ENCODE results near the gene TMEM69. TPM values are rescaled to one million over a fixed set of nuclear protein-coding genes. Genes with fewer than 3 reads are reported as not detected.

Gene TMEM69
- total RNA-seq = 10 to 100 TPM; 16.8 to 37.2 (median 26.3) TPM
- polyA plus RNA-seq = 10 to 100 TPM in 2 of 3 donors, 1 to 10 TPM in 1; 9.3 to 53.1 (median 16.8) TPM
- long read RNA-seq, donor 1, transcript TMEM69-201 (3 exons, 2,439 nt) = major isoform, 15 of 25 reads
- long read RNA-seq, donor 1, partial matches to known transcripts = 9 of 25 reads
- long read RNA-seq, donor 1, other reads (novel, unspliced or antisense) = 0 of 25 reads
- long read RNA-seq, donor 2, transcript TMEM69-201 (3 exons, 2,439 nt) = major isoform, 9 of 16 reads
- long read RNA-seq, donor 2, partial matches to known transcripts = 6 of 16 reads
- long read RNA-seq, donor 2, other reads (novel, unspliced or antisense) = 0 of 16 reads
- long read RNA-seq, donor 3, transcript TMEM69-201 (3 exons, 2,439 nt) = major isoform, 7 of 9 reads
- long read RNA-seq, donor 3, partial matches to known transcripts = 0 of 9 reads
- long read RNA-seq, donor 3, other reads (novel, unspliced or antisense) = 0 of 9 reads
- long read RNA-seq, donor 4, transcript TMEM69-201 (3 exons, 2,439 nt) = major isoform, 18 of 26 reads
- long read RNA-seq, donor 4, partial matches to known transcripts = 2 of 26 reads
- long read RNA-seq, donor 4, other reads (novel, unspliced or antisense) = 5 of 26 reads
- long read RNA-seq, donor 5, transcript TMEM69-201 (3 exons, 2,439 nt) = major isoform, 14 of 19 reads
- long read RNA-seq, donor 5, partial matches to known transcripts = 0 of 19 reads
- long read RNA-seq, donor 5, other reads (novel, unspliced or antisense) = 2 of 19 reads
- long read RNA-seq, donor 6, transcript TMEM69-201 (3 exons, 2,439 nt) = major isoform, 13 of 17 reads
- long read RNA-seq, donor 6, partial matches to known transcripts = 2 of 17 reads
- long read RNA-seq, donor 6, other reads (novel, unspliced or antisense) = 0 of 17 reads
- long read RNA-seq, donor 7, partial matches to known transcripts = 0 of 3 reads
- long read RNA-seq, donor 7, other reads (novel, unspliced or antisense) = 0 of 3 reads
- long read RNA-seq, donor 8, transcript TMEM69-201 (3 exons, 2,439 nt) = major isoform, 9 of 13 reads
- long read RNA-seq, donor 8, partial matches to known transcripts = 0 of 13 reads
- long read RNA-seq, donor 8, other reads (novel, unspliced or antisense) = 0 of 13 reads
- long read RNA-seq, donor 9, transcript TMEM69-201 (3 exons, 2,439 nt) = major isoform, 12 of 18 reads
- long read RNA-seq, donor 9, transcript TMEM69-202 (2 exons, 722 nt) = minor isoform, 6 of 18 reads
- long read RNA-seq, donor 9, partial matches to known transcripts = 0 of 18 reads
- long read RNA-seq, donor 9, other reads (novel, unspliced or antisense) = 0 of 18 reads
- long read RNA-seq, donor 10, transcript TMEM69-201 (3 exons, 2,439 nt) = major isoform, 6 of 7 reads
- long read RNA-seq, donor 10, partial matches to known transcripts = 0 of 7 reads
- long read RNA-seq, donor 10, other reads (novel, unspliced or antisense) = 0 of 7 reads

- Histone ChIP-seq H3K4me1 (replicated peaks in 1 of 2) (peaks cover 13 to 37% of the 10 kb centered on the region in 2 donors), H3K9me3 (replicated peaks in 1 of 3) (no peaks in the 10 kb centered on the region), H3K4me3 (peak within 1 kb of the TSS; percentile 56 to 91 (median 74)), H3K36me3 (replicated peaks in 1 of 2) (no peaks in the 10 kb centered on the region), H3K27me3 (no peaks in the 10 kb centered on the region), H3K27ac (peak within 1 kb of the TSS; percentile 93 to 100 (median 98))
- 1 to 3% (median 1%) methylated on average over 16 to 24 of the region's 24 CpGs for WGBS, 4 donors
- intact Hi-C loops (cut with DNase I) = loop anchor here (10.0 kb wide), 2 partner anchors 53 to 103 kb away; partner anchors contain the start of gene NASP (in 1 of the 2)
- TF ChIP-seq POLR2A (IDR thresholded peaks at IDR 0.05) (peak in 1 of 2 donors; percentile 27), CTCF (IDR thresholded peaks at IDR 0.05) (peak in 4 of 6 experiments; percentile 29 to 55 (median 39))
- peak; percentile 79 to 89 (median 83) for DNase-seq
Measured at GRCh38 chr1:45687754-45688740, at the start of gene TMEM69. TMEM69 (plus strand) TSS chr1:45688181; CDS start chr1:45691069, 2,888 bp downstream.

- Histone ChIP-seq H3K4me3 (no peak overlapping the region), H3K36me3 (replicated peaks in 1 of 2) (peaks cover 0 to 58% of the 10 kb centered on the region in 2 donors), H3K4me1 (replicated peaks in 1 of 2) (peaks cover 0 to 8% of the 10 kb centered on the region in 2 donors), H3K27ac (no peak overlapping the region), H3K9me3 (replicated peaks in 1 of 3) (no peaks in the 10 kb centered on the region), H3K27me3 (no peaks in the 10 kb centered on the region)
- intact Hi-C loops (cut with DNase I) = no loop called here
- 95 to 100% (median 98%) methylated on average over 1 of the region's 1 CpG for WGBS, 4 donors
- TF ChIP-seq POLR2A (IDR thresholded peaks at IDR 0.05) = no peak
- no peak for TF ChIP-seq CTCF (IDR thresholded peaks at IDR 0.05)
- no peak for DNase-seq
Measured at GRCh38 chr1:45640293-45640692, 47.7 kb upstream of the TMEM69 start.

- H3K4me1 ChIP-seq (replicated peaks in 1 of 2) = no peaks in the 10 kb centered on the region
- peaks cover 0 to 50% of the 10 kb centered on the region in 2 donors for H3K36me3 ChIP-seq (replicated peaks in 1 of 2)
- no peak overlapping the region for H3K27ac ChIP-seq
- no peak for TF ChIP-seq CTCF (IDR thresholded peaks at IDR 0.05)
- TF ChIP-seq POLR2A (IDR thresholded peaks at IDR 0.05) = no peak
- H3K9me3 ChIP-seq (replicated peaks in 1 of 3) = no peaks in the 10 kb centered on the region
- intact Hi-C loops (cut with DNase I) = no loop called here
- no peaks in the 10 kb centered on the region for H3K27me3 ChIP-seq
- DNase-seq = no peak
- H3K4me3 ChIP-seq = no peak overlapping the region
- 74 to 90% (median 86%) methylated on average over 5 of the region's 5 CpGs for WGBS, 4 donors
Measured at GRCh38 chr1:45643321-45643720, 44.7 kb upstream of the TMEM69 start.
